Suppressor macrophage (primary cell): ENCODE data around the gene PHACTR4.
"Not testable (repeated sequence)": the region's sequence is repeated elsewhere in the genome, so short reads cannot be mapped to it uniquely, and the experiment has no call there.

Experiments
- DNase-seq, 4 experiments: peaks; one replicate each; pipeline ENCODE4 v3.0.0-alpha.2; 2020 to 2022

PHACTR4 gene

DNA sequence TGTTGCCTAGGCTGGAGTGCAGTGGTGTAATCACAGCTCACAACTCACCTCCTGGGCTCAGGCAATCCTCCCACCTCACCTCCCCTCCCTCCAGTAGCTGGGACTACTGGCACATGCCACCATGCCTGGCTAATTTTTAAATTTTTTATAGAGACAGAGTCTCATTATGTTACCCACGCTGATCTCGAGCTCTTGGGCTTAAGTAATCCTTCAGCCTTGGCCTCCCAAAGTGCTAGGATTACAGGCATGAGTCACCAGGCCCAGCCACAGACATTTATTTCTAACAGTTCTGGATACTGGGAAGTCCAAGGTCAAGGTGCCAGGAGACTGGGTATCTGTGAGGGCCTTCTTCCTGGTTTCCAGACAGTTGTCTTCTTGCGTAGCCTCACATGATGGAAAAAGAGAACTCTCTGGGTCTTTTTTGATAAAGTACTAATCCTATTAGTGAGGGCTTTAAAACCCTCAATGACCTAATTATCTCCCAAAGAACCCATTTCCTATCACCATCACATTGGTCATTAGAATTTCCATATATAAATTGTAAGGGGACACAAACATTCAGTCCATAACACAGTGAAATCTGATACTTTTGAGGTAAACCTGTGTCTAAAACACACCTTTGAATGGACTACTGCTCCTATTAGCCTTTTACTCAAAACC lies 67.9 kb downstream of the PHACTR4 start:
- peak; percentile 63 to 79 (median 71) for DNase-seq

DNA sequence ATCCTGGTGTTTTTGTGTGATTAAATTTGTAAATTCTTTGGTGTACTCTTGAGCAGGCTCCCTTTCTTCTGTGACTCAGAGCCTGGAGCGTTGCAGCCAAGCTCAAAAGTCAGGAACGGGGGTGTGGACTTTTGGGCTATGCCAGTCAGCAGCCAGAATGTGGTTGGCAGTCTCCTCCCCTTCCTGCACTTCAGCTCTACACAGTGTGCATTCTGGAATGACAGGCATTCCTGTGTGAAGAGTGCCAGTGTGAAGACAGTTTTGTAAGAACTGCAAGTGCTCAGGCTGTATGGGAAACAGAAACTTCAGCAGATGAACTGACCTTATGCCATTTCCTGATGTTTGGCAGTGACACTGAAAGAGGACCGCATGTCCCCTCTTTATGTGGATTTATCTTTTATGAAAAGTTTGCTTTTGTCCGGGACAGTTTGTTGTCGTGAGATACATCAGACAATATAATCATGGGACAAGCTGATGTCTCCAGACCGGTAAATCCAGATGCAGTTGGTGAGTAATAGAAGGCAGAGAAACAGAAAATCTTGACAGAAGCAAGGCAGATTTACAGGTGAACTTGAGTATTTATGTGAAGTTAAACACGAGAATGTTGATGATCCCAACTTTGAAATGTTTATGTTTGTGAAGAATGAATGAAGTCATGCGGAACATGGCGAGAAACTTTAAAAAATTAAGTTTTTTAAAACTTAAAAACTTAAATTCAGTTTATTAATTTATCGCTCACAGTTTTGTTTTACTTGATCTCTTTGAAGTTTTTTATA lies 68.6 kb downstream of the PHACTR4 start:
- DNase-seq, result peak; percentile 93 to 97 (median 94)

DNA sequence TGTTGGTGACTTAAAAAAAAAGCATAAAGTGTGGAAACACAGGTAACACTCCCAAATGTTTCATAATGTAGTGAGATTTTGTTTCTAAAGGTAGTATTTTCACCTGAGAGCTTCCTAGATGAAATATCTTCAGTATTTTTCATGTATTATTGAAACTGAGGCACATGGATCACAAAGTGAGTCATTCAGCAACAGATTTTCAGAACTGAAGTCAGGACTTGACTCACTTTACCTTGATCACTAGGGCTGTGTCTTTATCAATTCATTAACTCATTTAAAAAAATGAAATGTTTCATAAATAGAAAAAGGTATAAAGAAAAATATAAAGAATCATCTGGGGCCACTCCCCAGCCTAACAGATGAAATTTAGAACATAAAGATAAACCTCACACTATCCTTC lies 69.8 kb downstream of the PHACTR4 start:
- DNase-seq, result no peak

DNA sequence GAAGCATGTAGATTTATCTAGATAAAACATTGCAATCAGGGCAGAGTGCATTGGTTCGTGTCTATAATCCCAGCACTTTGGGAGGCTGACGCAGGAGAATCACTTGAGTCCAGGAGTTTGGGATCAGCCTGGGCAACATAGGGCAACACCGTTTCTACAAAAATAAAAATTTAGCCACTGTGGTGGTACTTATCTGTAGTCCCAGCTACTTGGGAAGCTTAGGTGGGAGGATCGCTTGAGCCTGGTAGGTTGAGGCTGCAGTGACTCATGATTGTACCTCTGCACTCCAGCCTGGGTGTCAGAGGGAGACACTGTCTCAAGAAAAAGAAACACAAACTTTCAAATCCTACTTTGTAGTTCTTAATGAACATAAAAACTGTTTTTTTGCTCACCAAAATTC lies 72.1 kb downstream of the PHACTR4 start:
- no peak for DNase-seq

DNA sequence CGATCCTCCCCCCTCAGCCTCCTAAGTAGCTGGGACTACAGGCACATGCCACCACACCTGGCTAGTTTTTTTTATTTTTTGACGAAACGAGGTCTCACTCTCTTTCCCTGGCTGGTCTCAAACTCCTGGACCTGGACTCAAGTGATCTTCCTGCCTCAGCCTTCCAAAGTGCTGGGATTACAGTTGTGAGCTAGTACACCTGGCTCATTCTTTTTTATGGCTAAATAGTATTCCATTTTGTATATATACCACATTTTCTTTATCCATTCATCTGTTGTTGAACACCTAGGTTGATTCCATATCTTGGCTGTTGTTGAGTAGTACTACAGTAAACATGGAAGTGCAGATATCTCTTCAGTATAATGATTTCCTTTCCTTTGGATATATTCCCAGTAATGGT lies 74.0 kb downstream of the PHACTR4 start:
- DNase-seq, result no peak

DNA sequence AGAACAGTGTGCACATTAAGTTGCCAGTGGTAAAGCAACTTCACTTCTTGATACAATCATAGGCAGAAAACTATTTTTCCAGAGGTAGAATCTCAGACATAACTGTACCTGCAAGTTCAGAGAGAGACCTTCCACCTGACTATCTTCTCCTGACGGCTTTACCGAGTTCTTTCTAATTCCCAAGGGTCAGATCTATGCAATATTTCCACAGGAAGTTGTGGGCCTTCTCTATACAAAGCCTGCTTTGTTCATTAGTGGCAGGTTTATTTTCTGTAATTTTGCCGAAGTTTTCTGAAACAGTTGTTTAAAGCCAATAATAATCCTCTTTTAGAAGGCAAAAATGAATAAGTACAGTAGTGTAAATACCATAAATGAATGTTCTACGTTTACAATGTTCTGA lies 78.1 kb downstream of the PHACTR4 start:
- DNase-seq, result no peak

DNA sequence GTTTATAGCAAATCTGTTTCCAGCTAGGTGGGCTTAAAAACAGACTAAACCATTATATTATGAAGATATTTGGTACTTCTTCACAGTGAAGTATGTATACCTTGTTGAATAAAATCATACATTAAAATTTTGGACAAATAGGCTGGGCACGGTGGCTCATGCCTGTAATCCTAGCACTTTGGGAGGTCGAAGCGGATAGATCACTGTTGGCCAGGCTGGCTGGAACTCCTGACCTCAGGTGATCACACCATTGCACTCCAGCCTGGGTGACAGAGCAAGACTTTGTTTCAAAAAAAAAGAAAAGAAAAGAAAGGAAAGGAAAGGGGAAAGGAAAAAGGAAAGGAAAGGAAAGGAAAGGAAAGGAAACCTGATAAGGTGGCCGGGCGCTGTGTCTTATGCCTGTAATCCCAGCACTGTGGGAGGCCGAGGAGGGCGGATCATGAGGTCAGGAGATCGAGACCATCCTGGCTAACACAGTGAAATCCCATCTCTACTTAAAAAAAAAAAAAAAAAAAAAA lies 78.6 kb downstream of the PHACTR4 start:
- DNase-seq, result not testable (repeated sequence)

DNA sequence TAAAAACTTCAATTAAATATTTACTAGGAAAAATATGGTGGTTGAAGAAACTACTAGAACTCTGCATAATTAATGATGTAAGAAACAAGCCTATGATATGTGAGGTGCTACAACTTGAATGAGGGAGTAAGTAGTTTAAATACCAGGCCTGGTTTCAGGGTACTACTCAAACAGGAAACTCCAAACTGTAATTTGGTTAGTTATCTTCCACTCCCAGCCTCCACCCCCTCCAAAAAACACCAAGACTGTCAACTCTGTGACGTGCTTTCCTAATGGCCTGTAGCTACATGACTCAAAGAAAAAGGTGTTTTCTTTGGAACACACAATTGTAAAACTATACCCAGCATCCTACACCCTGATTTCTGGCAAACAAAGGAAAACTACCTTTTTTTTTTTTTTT lies 80.4 kb downstream of the PHACTR4 start:
- DNase-seq, result no peak

DNA sequence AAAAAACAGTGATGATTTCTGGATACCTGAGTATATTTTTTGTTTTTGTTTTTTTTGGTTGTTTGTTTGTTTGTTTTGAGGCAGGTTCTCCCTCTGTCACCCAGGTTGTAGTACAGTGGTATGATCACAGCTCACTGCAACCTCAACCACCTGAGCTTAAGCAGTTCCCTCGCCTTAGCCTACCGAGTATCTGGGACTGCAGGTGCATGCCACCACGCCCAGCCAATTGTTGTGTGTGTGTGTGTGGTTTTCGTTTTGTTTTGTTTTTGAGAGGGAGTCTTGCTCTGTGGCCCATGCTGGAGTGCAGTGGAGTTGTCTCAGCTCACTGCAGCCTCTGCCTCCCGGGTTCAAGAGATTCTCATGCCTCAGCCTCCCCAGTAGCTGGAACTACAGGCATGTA lies 81.0 kb downstream of the PHACTR4 start:
- no peak for DNase-seq

DNA sequence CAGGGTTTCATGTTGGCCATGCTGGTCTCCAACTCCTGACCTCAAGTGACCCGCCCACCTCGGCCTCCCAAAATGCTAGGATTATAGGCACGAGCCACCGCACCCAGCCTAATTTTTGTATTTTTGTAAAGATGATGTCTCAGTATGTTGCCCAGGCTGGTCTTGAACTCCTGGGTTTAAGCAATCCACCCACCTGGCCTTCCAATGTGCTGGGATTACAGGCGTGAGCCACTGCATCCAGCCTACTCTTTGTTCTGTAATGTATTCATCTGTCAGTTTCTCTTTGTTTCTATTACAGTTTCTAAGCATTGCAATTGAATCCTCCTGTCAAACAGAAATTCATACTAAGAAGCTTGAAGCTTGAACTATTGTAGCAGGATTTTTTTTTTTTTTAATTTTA lies 81.5 kb downstream of the PHACTR4 start:
- no peak for DNase-seq

DNA sequence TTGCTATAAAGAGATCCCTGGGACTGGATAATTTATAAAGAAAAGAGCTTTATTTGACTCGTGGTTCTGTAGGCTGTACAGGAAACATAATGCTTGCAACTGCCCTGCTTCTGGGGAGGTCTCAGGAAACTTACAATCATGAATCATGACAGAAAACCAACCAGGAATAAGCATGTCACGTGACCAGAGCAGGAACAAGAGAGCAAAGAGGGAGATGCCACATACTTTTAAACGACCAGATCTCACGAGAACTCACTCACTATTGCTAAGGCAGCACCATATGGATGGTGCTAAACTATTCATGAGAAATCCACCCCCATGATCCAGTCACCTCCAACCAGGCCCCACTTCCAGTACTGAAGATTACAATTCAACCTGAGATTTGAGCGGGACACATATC lies 86.5 kb downstream of the PHACTR4 start:
- DNase-seq, result peak; percentile 33 to 68 (median 57)

DNA sequence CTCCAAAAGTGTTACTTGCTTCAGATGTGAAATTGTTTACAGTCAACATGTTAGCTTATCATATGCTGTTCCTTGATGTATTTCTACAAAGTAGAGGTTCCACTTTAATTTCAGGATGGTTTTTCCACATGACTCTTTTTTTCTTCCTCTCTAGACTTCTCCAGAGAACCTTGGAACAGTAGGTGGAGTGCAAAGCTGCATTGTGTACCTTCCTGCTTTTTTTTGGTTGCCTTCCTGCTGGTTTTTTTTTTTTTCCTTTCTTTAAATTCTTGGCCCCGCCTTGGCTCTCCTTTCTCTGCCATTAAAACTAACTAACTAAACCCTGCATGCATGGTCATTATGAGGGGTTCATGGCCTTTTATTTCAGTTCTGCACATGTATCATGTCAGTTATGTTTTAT lies 88.1 kb downstream of the PHACTR4 start:
- peak in 1 of 4 experiments; percentile 15 for DNase-seq

DNA sequence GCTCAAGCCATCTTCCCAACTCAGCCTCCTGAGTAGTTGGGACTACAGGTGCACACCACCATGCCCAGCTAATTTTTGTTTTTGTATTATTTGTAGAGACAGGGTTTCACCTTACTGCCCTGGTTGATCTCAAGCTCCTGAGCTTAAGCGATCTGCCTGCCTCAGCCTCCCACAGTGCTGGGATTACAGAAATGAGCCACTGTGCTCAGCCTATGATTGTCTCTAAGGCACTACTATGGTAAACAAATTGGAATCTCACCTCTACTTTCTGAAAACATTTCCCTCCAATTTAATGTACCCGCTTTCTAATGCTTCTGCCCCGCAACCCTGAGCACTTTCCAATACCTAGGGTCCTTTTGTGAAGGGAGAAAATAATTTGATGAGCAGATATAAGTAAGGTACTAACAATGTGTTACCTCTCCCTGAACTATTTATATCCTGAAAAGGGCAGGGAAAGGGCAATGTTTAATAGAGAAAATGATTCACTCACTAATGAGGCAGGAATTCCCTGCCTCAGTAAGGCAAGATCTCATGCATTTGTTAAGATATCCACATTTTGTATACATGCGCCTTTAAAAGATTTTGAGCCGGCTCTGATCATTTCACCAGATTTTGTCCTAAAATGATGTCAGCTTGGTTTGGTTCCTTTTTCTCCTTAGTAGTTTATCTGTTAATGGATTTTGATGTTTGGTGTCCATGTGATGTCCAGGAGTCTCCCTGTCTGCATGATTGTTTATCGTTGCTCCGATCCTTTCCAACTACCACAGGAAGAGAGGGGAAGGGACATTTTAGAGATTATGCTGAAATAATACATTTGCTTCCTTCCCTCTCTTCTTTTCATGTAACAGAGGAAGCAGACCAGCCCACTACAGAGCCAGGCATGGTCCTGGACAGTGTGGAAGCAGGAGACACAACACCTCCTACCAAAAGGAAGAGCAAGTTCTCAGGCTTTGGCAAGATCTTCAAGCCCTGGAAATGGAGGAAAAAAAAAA lies 89.0 kb downstream of the PHACTR4 start:
- DNase-seq, result peak; percentile 11 to 30 (median 24)

DNA sequence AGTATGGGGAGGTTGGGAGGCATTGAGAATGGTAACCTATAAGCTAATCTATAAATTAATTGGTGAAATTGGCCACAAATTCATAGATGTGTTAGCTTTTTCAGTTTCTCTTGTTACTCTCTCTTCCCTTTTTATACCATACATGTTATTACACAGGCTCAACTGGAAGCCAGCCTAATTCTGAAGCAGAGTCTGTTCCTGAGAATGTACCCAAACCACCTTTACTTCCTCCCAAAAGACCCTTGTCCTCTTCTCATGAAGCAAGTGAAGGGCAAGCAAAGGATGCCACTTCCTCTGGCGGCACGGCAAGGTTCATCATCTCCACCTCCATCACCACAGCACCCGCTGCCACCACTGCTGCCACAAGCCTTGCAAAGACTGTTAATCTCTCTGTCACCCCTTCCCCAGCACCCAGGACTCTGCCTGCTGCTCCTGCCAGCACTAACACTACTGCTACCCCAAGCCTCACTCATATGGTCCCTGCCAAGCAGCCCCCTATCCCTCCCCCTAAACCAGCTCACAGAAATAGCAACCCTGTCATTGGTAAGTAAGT lies 96.8 kb downstream of the PHACTR4 start:
- DNase-seq, result no peak

DNA sequence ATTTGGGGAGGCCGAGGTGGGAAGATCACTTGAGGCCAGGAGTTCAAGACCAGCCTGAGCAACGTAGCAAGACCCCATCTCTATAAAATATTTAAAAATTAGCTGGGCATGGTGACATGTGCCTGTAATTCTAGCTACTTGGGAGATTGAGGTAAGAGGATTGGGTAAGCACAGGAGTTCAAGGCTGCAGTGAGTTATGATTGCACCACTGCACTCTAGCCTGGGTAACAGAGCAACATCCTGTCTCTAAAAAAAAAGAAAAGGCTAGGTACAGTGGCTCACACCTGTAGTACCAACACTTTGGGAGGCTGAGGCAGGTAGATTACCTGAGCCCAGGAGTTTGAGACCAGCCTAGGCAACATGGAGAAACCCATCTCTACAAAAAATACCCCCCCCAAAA lies 100.6 kb downstream of the PHACTR4 start:
- DNase-seq, result no peak

DNA sequence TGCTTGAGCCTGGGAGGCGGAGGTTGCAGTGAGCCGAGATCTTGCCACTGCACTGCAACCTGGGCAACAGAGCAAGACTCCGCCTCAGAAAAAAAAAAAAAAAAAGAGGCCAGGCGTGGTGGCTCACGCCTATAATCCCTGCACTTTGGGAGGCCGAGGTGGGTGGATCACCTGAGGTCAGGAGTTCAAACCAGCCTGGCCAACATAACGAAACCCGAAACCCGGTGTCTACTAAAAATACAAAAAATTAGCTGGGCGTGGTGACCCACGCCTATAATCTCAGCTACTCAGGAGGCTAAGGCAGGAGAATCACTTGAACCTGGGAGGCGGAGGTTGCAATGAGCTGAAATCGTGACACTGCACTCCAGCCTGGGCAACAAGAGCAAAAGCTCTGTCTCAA lies 110.0 kb downstream of the PHACTR4 start:
- DNase-seq, result not testable (repeated sequence)

DNA sequence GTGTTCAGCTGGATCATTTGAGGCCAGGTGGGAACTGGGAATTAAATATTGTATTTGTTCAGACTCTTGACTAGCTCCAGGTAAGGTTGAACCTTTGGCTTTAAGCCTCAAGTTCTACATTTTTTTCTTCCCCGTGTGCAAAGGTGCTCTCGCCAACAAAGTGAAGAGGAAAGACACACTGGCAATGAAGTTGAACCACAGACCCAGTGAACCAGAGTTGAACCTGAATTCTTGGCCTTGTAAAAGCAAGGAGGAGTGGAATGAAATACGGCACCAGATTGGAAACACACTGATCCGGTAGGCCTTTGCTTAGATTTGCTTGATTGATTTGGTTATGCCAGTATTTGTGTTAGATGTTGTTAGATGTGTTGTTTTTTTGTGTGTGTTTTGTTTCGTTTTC lies 110.8 kb downstream of the PHACTR4 start:
- DNase-seq, result no peak

DNA sequence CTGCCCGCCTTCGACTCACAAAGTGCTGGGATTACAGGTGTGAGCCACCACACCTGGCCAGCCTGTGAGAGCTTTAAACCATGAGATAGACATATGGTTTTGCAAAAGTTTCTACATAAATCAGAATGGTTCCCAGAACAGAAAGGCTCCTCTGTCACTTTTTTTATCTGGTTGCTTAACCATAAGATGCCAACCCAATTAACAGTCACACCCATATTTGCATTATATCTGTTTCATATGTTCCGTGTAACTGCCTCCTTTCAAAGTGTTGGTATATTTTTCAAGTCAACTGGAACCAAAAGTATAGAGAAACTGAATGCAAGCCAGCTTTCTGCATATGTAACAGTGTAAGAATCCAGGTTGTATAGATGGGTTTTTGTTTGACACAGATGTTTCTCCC lies 112.6 kb downstream of the PHACTR4 start:
- DNase-seq, result no peak

DNA sequence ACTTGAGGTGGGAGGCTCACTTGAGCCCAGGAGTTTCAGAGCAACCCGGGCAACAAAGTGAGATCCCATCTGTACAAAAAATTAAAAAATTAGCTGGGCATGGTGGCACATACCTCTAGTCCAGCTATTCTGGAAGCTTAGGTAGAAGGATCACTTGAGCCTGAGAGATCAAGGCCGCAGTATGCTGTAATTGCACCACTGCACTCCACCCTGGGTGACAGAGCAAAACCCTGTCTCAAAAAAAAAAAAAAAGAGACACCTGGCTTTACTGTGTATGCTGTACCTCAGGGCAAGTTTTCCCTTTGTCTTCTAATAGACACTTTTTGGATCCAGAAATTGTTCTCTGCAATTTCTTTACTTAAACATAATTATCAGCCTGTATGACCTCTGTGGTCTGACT lies 113.2 kb downstream of the PHACTR4 start:
- DNase-seq, result no peak

DNA sequence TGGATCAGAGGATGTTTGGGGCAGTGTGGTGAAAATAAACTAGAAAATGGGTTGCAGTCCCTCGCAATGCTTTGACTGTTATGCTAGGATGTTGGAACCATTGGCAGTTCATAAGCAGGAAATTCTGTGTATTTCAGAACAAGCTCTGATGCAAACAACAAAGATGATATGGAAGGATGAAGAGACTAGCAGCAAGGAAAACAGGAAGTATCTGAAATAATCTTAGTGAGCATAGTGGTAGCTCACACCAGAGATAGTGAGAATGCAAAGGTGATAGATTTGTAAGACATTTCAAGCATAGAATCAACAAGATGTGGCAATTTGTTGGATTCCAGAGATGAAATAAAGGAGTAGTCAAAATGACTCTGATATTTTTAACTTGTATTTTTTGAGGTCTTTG lies 125.2 kb downstream of the PHACTR4 start:
- DNase-seq, result no peak

DNA sequence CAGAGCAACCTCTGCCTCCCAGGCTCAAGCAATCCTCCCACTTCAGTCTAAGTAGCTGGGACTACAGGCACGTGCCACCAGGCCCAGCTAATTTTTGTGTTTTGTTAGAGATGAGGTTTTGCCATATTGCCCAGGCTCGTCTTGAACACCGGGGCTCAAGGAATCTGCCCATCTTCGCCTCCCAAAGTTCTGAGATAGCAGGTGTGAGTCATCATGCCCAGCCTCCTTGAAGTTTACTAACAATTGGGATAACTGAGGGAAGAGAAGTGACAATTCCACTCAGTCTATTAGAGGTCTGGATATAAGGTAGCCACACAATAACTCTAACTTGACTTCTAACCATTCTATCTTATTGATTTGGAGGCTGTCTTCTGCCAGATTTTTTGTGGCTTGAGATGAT lies 130.0 kb downstream of the PHACTR4 start:
- DNase-seq, result no peak

DNA sequence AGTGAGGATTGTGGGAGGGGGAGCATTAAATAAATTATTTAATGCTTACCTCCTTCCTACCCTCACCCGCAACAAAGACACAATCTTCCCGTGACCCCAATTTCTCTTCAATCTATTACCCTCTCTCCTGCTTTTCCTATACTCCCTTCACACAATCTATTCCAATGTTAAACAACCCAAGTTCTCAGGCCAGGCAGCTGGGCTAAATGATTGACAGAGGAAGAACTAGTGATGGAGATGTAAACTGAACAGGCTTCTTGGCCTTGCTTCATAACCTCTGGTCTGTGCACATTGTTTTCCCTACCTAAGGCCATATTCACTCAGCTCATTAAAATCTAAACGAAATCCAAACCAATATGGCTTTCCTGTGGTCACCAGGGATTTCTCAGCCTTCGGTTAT lies 132.4 kb downstream of the PHACTR4 start:
- no peak for DNase-seq

DNA sequence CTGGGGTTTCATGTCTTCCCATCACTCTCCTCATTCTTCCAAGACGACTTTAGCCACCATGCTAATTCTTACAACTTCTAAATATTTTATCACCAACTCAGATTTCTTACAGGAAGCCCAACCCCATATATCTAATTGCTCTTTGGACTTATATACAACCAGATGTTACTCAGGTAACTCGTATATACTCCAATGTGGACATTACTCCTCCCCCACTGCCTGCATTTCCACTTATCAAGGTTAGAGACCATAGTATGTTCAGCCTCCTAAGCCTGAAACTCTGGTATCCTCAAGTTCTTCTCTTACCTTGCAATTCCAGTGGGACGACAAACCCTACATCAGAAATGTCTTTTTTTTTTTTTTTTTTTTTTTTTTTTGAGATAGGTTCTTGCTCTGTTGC lies 133.6 kb downstream of the PHACTR4 start:
- DNase-seq, result no peak
